ENCODE results near the gene GASK1B. TPM values are rescaled to one million over a fixed set of nuclear protein-coding genes. Genes with fewer than 3 reads are reported as not detected.

GASK1B gene
- total RNA-seq, 1 donor from 2014 or later: 0.07 TPM

GRCh38 chr4:158203436-158203835 lies 30.6 kb upstream of the GASK1B start:
- no peaks in the 10 kb centered on the region for H3K36me3 Mint-ChIP-seq (ENCODE audit: unreplicated experiment)
- no peak for TF ChIP-seq CTCF (IDR thresholded peaks at IDR 0.05; ENCODE audit: partially characterized antibody, unreplicated experiment)
- H3K4me1 Mint-ChIP-seq (ENCODE audit: low read depth, unreplicated experiment): no peaks in the 10 kb centered on the region
- H3K4me3 Mint-ChIP-seq (ENCODE audit: unreplicated experiment): no peak overlapping the region
- H3K9me3 Mint-ChIP-seq (ENCODE audit: unreplicated experiment): no peaks in the 10 kb centered on the region
- DNase-seq: no peak
- no peak overlapping the region for H3K27ac Mint-ChIP-seq (ENCODE audit: unreplicated experiment)
- peaks cover 2% of the 10 kb centered on the region for H3K27me3 Mint-ChIP-seq (ENCODE audit: unreplicated experiment)

- Mint-ChIP-seq H3K27ac (ENCODE audit: unreplicated experiment) (no peak overlapping the region), H3K27me3 (ENCODE audit: unreplicated experiment) (peaks cover 2% of the 10 kb centered on the region), H3K36me3 (ENCODE audit: unreplicated experiment) (no peaks in the 10 kb centered on the region), H3K4me1 (ENCODE audit: low read depth, unreplicated experiment) (no peaks in the 10 kb centered on the region), H3K4me3 (ENCODE audit: unreplicated experiment) (no peak overlapping the region), H3K9me3 (ENCODE audit: unreplicated experiment) (no peaks in the 10 kb centered on the region)
- no peak for DNase-seq
- no peak for TF ChIP-seq CTCF (IDR thresholded peaks at IDR 0.05; ENCODE audit: partially characterized antibody, unreplicated experiment)
Observed at GRCh38 chr4:158202481-158202880, 29.7 kb upstream of the GASK1B start.

GRCh38 chr4:158201876-158202275 lies 29.1 kb upstream of the GASK1B start:
- TF ChIP-seq CTCF (IDR thresholded peaks at IDR 0.05; ENCODE audit: partially characterized antibody, unreplicated experiment): no peak
- Mint-ChIP-seq H3K27ac (ENCODE audit: unreplicated experiment) (no peak overlapping the region), H3K4me3 (ENCODE audit: unreplicated experiment) (no peak overlapping the region), H3K4me1 (ENCODE audit: low read depth, unreplicated experiment) (peaks cover 5% of the 10 kb centered on the region), H3K27me3 (ENCODE audit: unreplicated experiment) (peaks cover 4% of the 10 kb centered on the region), H3K36me3 (ENCODE audit: unreplicated experiment) (no peaks in the 10 kb centered on the region), H3K9me3 (ENCODE audit: unreplicated experiment) (no peaks in the 10 kb centered on the region)
- no peak for DNase-seq

- H3K4me3 Mint-ChIP-seq (ENCODE audit: unreplicated experiment): no peak overlapping the region
- no peaks in the 10 kb centered on the region for H3K9me3 Mint-ChIP-seq (ENCODE audit: unreplicated experiment)
- H3K27me3 Mint-ChIP-seq (ENCODE audit: unreplicated experiment): peaks cover 4% of the 10 kb centered on the region
- H3K27ac Mint-ChIP-seq (ENCODE audit: unreplicated experiment): no peak overlapping the region
- H3K4me1 Mint-ChIP-seq (ENCODE audit: low read depth, unreplicated experiment): peaks cover 6% of the 10 kb centered on the region
- no peaks in the 10 kb centered on the region for H3K36me3 Mint-ChIP-seq (ENCODE audit: unreplicated experiment)
- no peak for DNase-seq
- TF ChIP-seq CTCF (IDR thresholded peaks at IDR 0.05; ENCODE audit: partially characterized antibody, unreplicated experiment): no peak
Observed at GRCh38 chr4:158201322-158201721, 28.5 kb upstream of the GASK1B start.

- Mint-ChIP-seq H3K27ac (ENCODE audit: unreplicated experiment) (no peak overlapping the region), H3K9me3 (ENCODE audit: unreplicated experiment) (no peaks in the 10 kb centered on the region), H3K27me3 (ENCODE audit: unreplicated experiment) (peaks cover 4% of the 10 kb centered on the region), H3K4me1 (ENCODE audit: low read depth, unreplicated experiment) (peaks cover 6% of the 10 kb centered on the region), H3K4me3 (ENCODE audit: unreplicated experiment) (no peak overlapping the region), H3K36me3 (ENCODE audit: unreplicated experiment) (no peaks in the 10 kb centered on the region)
- no peak for DNase-seq
- TF ChIP-seq CTCF (IDR thresholded peaks at IDR 0.05; ENCODE audit: partially characterized antibody, unreplicated experiment): no peak
Observed at GRCh38 chr4:158200214-158200613, 27.4 kb upstream of the GASK1B start.
